H54 (cell line): ENCODE results near the gene KLK14.

Experiments
- DNase-seq: peaks from one replicate; pipeline ENCODE4 v3.0.0; 2011; ENCODE audit warnings: low spot score, mixed read lengths; ENCODE audit not compliant: insufficient read length
- FAIRE-seq: peaks from 3 replicates; lab custom pipeline; 2011; peaks lifted over from hg19 to GRCh38; lab: Jason Lieb, UNC
- POLR2A ChIP-seq: IDR thresholded peaks from 2 replicates; pipeline ENCODE4 v1.6.1; 2011; ENCODE audit warnings: low read depth, mild to moderate bottlenecking, low read length

KLK14 gene

GRCh38 chr19:51084505-51084904 lies 1.8 kb upstream of the KLK14 start:
- no peak for TF ChIP-seq POLR2A
- DNase-seq (no peak), FAIRE-seq (no peak)

DNA sequence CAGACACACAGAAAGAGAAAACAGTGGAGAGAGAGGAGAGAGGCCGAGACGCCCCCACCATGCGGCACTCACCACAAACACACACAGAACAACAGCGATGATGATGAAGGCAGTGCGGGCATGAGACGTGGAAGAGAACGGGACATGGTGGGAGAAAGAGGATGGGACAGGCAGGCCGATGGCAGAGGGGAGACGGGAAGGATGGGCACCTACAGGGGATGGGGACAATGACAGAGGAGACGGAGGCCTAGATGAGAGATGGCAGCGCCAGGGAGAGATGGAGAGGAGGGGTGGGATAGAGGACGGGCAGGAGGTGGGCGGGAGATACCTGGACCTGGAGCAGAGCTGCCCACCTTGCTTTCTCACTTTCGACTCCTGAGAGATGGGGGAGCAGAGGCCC lies 1.1 kb upstream of the KLK14 start:
- no peak for TF ChIP-seq POLR2A
- FAIRE-seq (no peak), DNase-seq (no peak)

DNA sequence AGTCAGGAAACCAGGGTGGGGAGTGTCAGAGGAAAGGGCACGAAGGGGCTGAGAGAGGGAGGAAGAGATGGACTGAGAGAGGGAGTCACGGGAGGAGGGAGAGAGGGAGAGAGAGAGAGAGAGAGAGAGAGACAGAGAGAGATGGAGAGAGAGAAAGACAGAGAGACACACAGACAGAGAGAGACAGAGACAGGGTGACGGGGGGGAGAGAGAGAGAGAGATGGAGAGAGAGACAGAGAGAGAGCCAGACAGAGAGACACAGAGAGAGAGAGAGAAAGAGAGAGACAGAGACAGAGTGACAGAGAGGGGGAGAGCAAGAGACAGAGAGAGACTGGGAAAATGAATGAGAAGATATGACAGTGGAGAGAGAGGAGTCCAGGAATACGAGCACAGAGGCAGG lies 494 bp upstream of the KLK14 start:
- FAIRE-seq, result no peak
- no peak for TF ChIP-seq POLR2A
- DNase-seq, result no peak

DNA sequence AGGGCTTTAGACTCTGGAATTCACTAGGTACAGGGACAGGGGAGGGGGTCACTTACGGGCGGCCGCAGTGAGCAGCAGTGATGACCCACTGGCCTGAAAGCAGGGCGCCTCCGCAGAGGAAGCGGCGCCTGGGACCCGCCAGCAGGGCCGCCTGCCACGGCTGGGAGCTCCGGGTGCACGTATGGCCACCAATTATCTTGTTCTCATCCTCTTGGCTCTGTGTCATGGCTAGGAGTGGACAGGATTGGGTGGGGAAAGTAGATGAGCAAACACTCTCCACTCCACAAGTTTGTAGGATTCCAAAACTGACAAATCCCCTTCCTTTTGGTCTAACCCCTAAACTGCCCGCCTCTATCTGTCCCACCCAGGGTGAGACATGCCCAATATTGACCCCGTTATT lies 1.2 kb downstream of the KLK14 start:
- DNase-seq, result no peak
- FAIRE-seq, result no peak

GRCh38 chr19:51079481-51080110 lies 3.1 kb downstream of the KLK14 start:
- TF ChIP-seq POLR2A, result no peak
- DNase-seq, result no peak
- FAIRE-seq, result no peak

More for the DNA sequence above, 1.2 kb downstream of the KLK14 start:
- TF ChIP-seq POLR2A, result no peak

DNA sequence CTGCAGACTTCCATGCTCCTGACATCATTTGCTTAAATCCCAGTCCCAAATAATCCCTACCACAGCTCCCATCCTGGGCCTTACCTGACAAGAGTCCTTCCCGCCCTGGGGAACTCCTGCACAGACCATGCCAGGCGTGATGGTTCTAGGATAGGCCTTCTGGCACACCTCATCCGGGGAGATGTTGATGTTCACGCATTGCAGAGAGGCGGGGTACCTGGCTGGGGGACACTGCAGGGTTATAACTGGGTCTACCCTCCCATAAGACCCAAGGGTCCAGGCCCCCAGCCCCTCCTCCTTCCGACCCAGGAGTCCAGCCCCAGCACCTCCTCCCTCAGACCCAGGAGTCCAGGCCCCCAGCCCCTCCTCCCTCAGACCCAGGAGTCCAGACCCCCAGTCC lies 4.0 kb downstream of the KLK14 start:
- FAIRE-seq (no peak), DNase-seq (no peak)
- no peak for TF ChIP-seq POLR2A

- no peak for TF ChIP-seq POLR2A
- DNase-seq (no peak), FAIRE-seq (no peak)
Observed at GRCh38 chr19:51078104-51078503, 4.6 kb downstream of the KLK14 start.

- no peak for DNase-seq
- no peak for TF ChIP-seq POLR2A
Observed at GRCh38 chr19:51076631-51077213, 6.0 kb downstream of the KLK14 start.

GRCh38 chr19:51075998-51076397 lies 6.7 kb downstream of the KLK14 start:
- no peak for DNase-seq
- FAIRE-seq, result no peak
- no peak for TF ChIP-seq POLR2A

More at GRCh38 chr19:51076631-51077213, 6.0 kb downstream of the KLK14 start:
- no peak for FAIRE-seq

DNA sequence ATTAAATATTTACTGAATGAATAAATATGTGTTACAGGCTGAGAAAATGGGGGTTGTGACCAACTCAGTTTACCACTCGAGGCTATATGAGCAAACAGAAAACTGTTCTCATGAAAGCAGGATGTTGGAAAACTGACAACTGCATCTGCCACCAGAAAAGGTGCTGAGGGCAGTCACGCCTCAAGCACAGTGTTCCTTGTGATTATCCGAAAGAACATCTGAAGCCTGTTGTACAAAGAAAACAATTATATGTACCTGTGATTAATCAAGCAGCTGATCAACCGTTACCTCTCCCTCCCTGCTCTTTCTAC lies 11.6 kb downstream of the KLK14 start:
- no peak for TF ChIP-seq POLR2A
- DNase-seq (no peak), FAIRE-seq (no peak)

DNA sequence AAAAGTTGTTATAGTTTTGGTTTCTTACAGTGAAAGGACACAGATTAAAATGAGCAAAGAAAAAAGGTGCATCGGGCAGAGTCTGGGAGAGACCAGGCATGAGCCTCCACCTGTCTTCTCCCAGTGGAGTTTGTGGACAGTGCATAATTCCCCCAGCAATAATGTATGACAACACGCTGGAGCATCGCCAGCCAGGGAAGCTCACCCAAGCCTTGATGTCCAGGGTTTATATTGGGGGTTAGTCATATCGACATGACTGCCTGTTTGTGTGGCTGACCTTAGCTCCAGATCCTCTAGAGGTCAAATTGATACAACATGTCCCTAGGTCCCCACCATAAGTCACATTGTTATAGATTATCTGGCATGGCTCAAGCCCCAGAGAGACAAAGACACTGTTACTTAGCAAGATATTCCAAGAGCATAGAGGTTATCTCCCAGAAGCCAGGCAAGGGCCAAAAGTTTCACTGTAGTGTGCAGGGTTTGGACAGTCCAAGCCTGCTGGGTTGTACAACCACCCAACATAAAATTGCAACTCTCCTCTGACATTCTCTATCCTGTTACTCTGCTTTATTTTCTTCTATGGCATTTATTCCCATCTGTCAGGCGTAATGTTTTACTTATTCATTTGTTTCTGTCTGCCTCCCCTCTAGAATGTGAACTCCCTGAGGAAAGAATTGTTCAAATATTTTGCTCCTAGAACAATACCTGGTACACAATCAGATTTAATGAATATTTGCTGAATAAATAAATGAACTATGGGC lies 12.2 kb downstream of the KLK14 start:
- DNase-seq (no peak), FAIRE-seq (no peak)
- no peak for TF ChIP-seq POLR2A

GRCh38 chr19:51066393-51067186 lies 16.1 kb downstream of the KLK14 start:
- FAIRE-seq, result no peak
- DNase-seq, result no peak
- TF ChIP-seq POLR2A, result no peak

GRCh38 chr19:51065221-51065960 lies 17.3 kb downstream of the KLK14 start:
- DNase-seq, result no peak
- no peak for FAIRE-seq
- no peak for TF ChIP-seq POLR2A
